H9 (cell line): ENCODE results near the gene N4BP3. TPM values are rescaled to one million over a fixed set of nuclear protein-coding genes. Genes with fewer than 3 reads are reported as not detected.

ENCODE experiments used
- DNase-seq: peaks from one replicate; pipeline ENCODE4 v3.0.0-alpha.2; 2017
- H2AFZ ChIP-seq: one replicate; pipeline ENCODE4 v1.6.1; 2013; ENCODE audit warnings: mild to moderate bottlenecking, low read length, control low read depth, moderate library complexity
- H2AK5ac ChIP-seq: 2 replicates; pipeline ENCODE4 v1.6.1; 2013; ENCODE audit warnings: low read length, control low read depth, mixed read lengths; ENCODE audit not compliant: insufficient read length
- H2BK120ac ChIP-seq: one replicate; pipeline ENCODE4 v1.6.1; 2013; ENCODE audit warnings: low read depth, mild to moderate bottlenecking, low read length, control low read depth, inconsistent platforms; ENCODE audit not compliant: poor library complexity, severe bottlenecking
- H2BK12ac ChIP-seq: 2 replicates; pipeline ENCODE4 v1.6.1; 2013; ENCODE audit warnings: low read length, control low read depth, mixed read lengths, low read depth; ENCODE audit not compliant: insufficient read length
- H2BK15ac ChIP-seq: 2 replicates; pipeline ENCODE4 v1.6.1; 2013; ENCODE audit warnings: low read depth, low read length, control low read depth
- H2BK20ac ChIP-seq: one replicate; pipeline ENCODE4 v1.6.1; 2013; ENCODE audit warnings: low read depth, mild to moderate bottlenecking, low read length, control low read depth, inconsistent platforms; ENCODE audit not compliant: poor library complexity, severe bottlenecking
- H2BK5ac ChIP-seq: 2 replicates; pipeline ENCODE4 v1.6.1; 2013; ENCODE audit warnings: low read length, control low read depth, mixed read lengths; ENCODE audit not compliant: insufficient read length
- H3K14ac ChIP-seq: 2 replicates; pipeline ENCODE4 v1.6.1; 2013; ENCODE audit warnings: low read length, control low read depth; ENCODE audit not compliant: insufficient read depth
- H3K18ac ChIP-seq: 2 replicates; pipeline ENCODE4 v1.6.1; 2013; ENCODE audit warnings: low read depth, mild to moderate bottlenecking, mixed read lengths, low read length, control low read depth; ENCODE audit not compliant: insufficient read length
- H3K23ac ChIP-seq: 2 replicates; pipeline ENCODE4 v1.6.1; 2013; ENCODE audit warnings: low read length, control low read depth, mixed read lengths, low read depth; ENCODE audit not compliant: insufficient read length
- H3K23me2 ChIP-seq: 2 replicates; pipeline ENCODE4 v1.6.1; 2013; ENCODE audit warnings: low read depth, mild to moderate bottlenecking, mixed read lengths, low read length, control low read depth; ENCODE audit not compliant: insufficient read length, poor library complexity, severe bottlenecking
- H3K27ac ChIP-seq: 2 replicates; pipeline ENCODE4 v1.5.1; 2013; ENCODE audit warnings: low read length, control low read depth, mixed read lengths, low read depth; ENCODE audit not compliant: insufficient read length
- H3K27me3 ChIP-seq: 2 replicates; pipeline ENCODE4 v1.6.1; 2013; ENCODE audit warnings: low read length, control low read depth, inconsistent platforms; ENCODE audit not compliant: insufficient read depth
- H3K4ac ChIP-seq: 2 replicates; pipeline ENCODE4 v1.6.1; 2013; ENCODE audit warnings: low read depth, mild to moderate bottlenecking, control low read depth, inconsistent platforms, low read length, moderate library complexity
- H3K4me1 ChIP-seq: 2 replicates; pipeline ENCODE4 v1.6.1; 2013; ENCODE audit warnings: low read length, control low read depth, inconsistent platforms; ENCODE audit not compliant: insufficient read depth
- H3K4me2 ChIP-seq: 2 replicates; pipeline ENCODE4 v1.6.1; 2013; ENCODE audit warnings: low read length, control low read depth, mixed read lengths; ENCODE audit not compliant: insufficient read length, insufficient read depth
- H3K56ac ChIP-seq: 2 replicates; pipeline ENCODE4 v1.6.1; 2013; ENCODE audit warnings: low read depth, mild to moderate bottlenecking, mixed read lengths, low read length, control low read depth; ENCODE audit not compliant: insufficient read length
- H3K79me1 ChIP-seq: 2 replicates; pipeline ENCODE4 v1.6.1; 2013; ENCODE audit warnings: low read depth, mild to moderate bottlenecking, moderate library complexity, low read length, control low read depth, inconsistent platforms; ENCODE audit not compliant: insufficient read depth, poor library complexity, severe bottlenecking
- H3K79me2 ChIP-seq: 2 replicates; pipeline ENCODE4 v1.6.1; 2013; ENCODE audit warnings: low read length, control low read depth, inconsistent platforms; ENCODE audit not compliant: insufficient read depth
- H3K9ac ChIP-seq: 2 replicates; pipeline ENCODE4 v1.6.1; 2013; ENCODE audit warnings: low read length, control low read depth, mixed read lengths; ENCODE audit not compliant: insufficient read length; ENCODE audit errors: extremely low read depth
- H3K9me3 ChIP-seq: one replicate; pipeline ENCODE4 v1.6.1; 2013; ENCODE audit warnings: low read depth, low read length, inconsistent platforms; ENCODE audit not compliant: control insufficient read depth
- H3T11ph ChIP-seq: one replicate; pipeline ENCODE4 v1.6.1; 2013; ENCODE audit warnings: mild to moderate bottlenecking, low read length, control low read depth, inconsistent platforms
- H4K20me1 ChIP-seq: one replicate; pipeline ENCODE4 v1.6.1; 2013; ENCODE audit not compliant: control insufficient read depth, insufficient read length, insufficient read depth
- H4K5ac ChIP-seq: 2 replicates; pipeline ENCODE4 v1.6.1; 2013; ENCODE audit warnings: low read depth, mild to moderate bottlenecking, mixed read lengths, low read length, control low read depth; ENCODE audit not compliant: insufficient read length
- H4K8ac ChIP-seq: replicated peaks from 2 replicates; pipeline ENCODE4 v1.6.1; 2013; ENCODE audit warnings: low read length, control low read depth, mixed read lengths, low read depth; ENCODE audit not compliant: insufficient read length
- H4K91ac ChIP-seq: 2 replicates; pipeline ENCODE4 v1.6.1; 2013; ENCODE audit warnings: low read depth, mild to moderate bottlenecking, moderate library complexity, mixed read lengths, low read length, control low read depth; ENCODE audit not compliant: insufficient read length
- H3K27ac Mint-ChIP-seq, 3 experiments: 2 replicates in 2 of 3; 3 replicates in 1 of 3; pipeline ENCODE4 v1.8.0; 2020 to 2021; ENCODE audit warnings: mixed read lengths in 3 of 3, mild to moderate bottlenecking in 1 of 3, moderate library complexity in 1 of 3
- H3K27me3 Mint-ChIP-seq: 2 replicates; pipeline ENCODE4 v1.8.0; 2021; ENCODE audit warnings: low read depth, mild to moderate bottlenecking, moderate library complexity, mixed read lengths
- H3K36me3 Mint-ChIP-seq, 3 experiments: 2 replicates in 2 of 3; 3 replicates in 1 of 3; pipeline ENCODE4 v1.8.0; 2020 to 2021; ENCODE audit warnings: low read depth in 3 of 3, mixed read lengths in 3 of 3; ENCODE audit not compliant: insufficient read depth in 1 of 3
- H3K4me1 Mint-ChIP-seq, 2 experiments: 2 replicates each; pipeline ENCODE4 v1.8.0; 2020; ENCODE audit warnings: mixed read lengths in 2 of 2
- H3K4me3 Mint-ChIP-seq, 2 experiments: 2 replicates in 1 of 2; 3 replicates in 1 of 2; pipeline ENCODE4 v1.8.0; 2020 to 2021; ENCODE audit warnings: mild to moderate bottlenecking in 2 of 2, mixed read lengths in 2 of 2, moderate library complexity in 1 of 2
- H3K9me3 Mint-ChIP-seq, 2 experiments: 2 replicates in 1 of 2; 3 replicates in 1 of 2; pipeline ENCODE4 v1.8.0; 2020; ENCODE audit warnings: mild to moderate bottlenecking in 2 of 2, mixed read lengths in 2 of 2, moderate library complexity in 1 of 2
- WGBS: extraction: QIAGEN DNeasy Blood & Tissue Kit; methylation state at CpG from one replicate; pipeline ENCODE4 v1.1.7; 2013; ENCODE audit warnings: missing lambda C conversion rate, low lambda C conversion rate, mixed read lengths; ENCODE audit not compliant: insufficient read length; ENCODE audit errors: extremely low coverage; 5-methylcytosine and 5-hydroxymethylcytosine counted together
- total RNA-seq: library from RNA; stranded (reverse); gene quantifications from 2 replicates; pipeline ENCODE4 v1.2.1, GENCODE V29; 2021
- TF ChIP-seq, protein P1 (sequence below): fragments of 200-600 bp; sonication (generic); conservative IDR thresholded peaks from 3 replicates; pipeline ENCODE4 v1.8.0; 2021; ENCODE audit warnings: antibody characterized with exemption, mild to moderate bottlenecking

Gene N4BP3
- total RNA-seq, 1 experiment from 2014 or later = 32.1 TPM

DNA sequence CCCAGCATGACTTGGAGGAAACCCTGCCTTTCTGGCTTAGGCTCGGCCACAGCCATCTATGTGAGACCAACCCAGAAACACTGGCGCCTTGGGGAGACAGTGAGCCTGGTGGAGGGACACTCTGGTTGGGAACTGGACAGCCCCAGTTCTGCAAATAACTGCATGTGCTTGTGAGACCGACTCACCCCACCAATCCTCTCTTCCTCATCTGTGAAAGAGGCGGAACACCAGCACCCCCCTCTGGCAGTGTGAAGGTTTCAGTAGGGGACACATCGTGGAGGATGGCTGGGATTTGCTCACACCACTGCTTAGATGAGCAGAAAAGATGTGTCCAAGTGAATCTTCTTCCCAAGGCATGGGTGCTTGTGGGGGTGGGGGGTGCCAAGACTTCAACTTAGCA lies 43.4 kb upstream of the N4BP3 start:
- peak; percentile 76 for DNase-seq
- Histone ChIP-seq H2BK5ac (no peak overlapping the region), H3K4me1 (no peaks in the 10 kb centered on the region), H3K4me2 (no peak overlapping the region), H4K20me1 (no peaks in the 10 kb centered on the region), H2BK20ac (no peak overlapping the region), H3K27me3 (no peaks in the 10 kb centered on the region; the same call in 1 of the 2 replicates), H2AK5ac (no peak overlapping the region), H3K23ac (no peak overlapping the region), H3K27ac (no peak overlapping the region), H3T11ph (no peak overlapping the region), H3K4ac (no peak overlapping the region), H3K18ac (no peak overlapping the region), H2BK120ac (no peak overlapping the region), H4K8ac (no peak overlapping the region), H2BK15ac (no peak overlapping the region), H3K56ac (no peak overlapping the region), H3K14ac (no peak overlapping the region), H3K79me1 (no peaks in the 10 kb centered on the region), H3K9me3 (no peaks in the 10 kb centered on the region), H2BK12ac (no peak overlapping the region), H4K91ac (no peak overlapping the region), H2AFZ (no peak overlapping the region), H3K23me2 (no peaks in the 10 kb centered on the region), H3K9ac (no peak overlapping the region), H3K79me2 (no peaks in the 10 kb centered on the region), H4K5ac (no peak overlapping the region)
- Mint-ChIP-seq H3K36me3 (no peaks in the 10 kb centered on the region), H3K27ac (no peak overlapping the region), H3K4me3 (no peak overlapping the region), H3K27me3 (peaks cover 17% of the 10 kb centered on the region), H3K9me3 (no peaks in the 10 kb centered on the region), H3K4me1 (0 out of 4 replicates have a peak, but pooled peaks cover 0 to 5% of the 10 kb centered on the region in 2 experiments)
- TF ChIP-seq, protein P1, sequence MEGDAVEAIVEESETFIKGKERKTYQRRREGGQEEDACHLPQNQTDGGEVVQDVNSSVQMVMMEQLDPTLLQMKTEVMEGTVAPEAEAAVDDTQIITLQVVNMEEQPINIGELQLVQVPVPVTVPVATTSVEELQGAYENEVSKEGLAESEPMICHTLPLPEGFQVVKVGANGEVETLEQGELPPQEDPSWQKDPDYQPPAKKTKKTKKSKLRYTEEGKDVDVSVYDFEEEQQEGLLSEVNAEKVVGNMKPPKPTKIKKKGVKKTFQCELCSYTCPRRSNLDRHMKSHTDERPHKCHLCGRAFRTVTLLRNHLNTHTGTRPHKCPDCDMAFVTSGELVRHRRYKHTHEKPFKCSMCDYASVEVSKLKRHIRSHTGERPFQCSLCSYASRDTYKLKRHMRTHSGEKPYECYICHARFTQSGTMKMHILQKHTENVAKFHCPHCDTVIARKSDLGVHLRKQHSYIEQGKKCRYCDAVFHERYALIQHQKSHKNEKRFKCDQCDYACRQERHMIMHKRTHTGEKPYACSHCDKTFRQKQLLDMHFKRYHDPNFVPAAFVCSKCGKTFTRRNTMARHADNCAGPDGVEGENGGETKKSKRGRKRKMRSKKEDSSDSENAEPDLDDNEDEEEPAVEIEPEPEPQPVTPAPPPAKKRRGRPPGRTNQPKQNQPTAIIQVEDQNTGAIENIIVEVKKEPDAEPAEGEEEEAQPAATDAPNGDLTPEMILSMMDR = peak; percentile 74
- no CpG with 5 or more reads among the region's 5 CpGs for WGBS
